Bronchial epithelial cell (primary cell): ENCODE measurements around the gene GPC5. TPM values are rescaled to one million over a fixed set of nuclear protein-coding genes. Genes with fewer than 3 reads are reported as not detected.

Experiments used
- DNase-seq: peaks from one replicate; pipeline ENCODE4 v3.0.0-alpha.2; 2010; ENCODE audit warnings: low read depth
- FAIRE-seq: peaks from 2 replicates; lab custom pipeline; 2011; peaks lifted over from hg19 to GRCh38; lab: Jason Lieb, UNC
- H3K27me3 ChIP-seq: 2 replicates; pipeline ENCODE4 v1.5.1; 2011; ENCODE audit warnings: low read length; ENCODE audit not compliant: control insufficient read depth, insufficient read depth
- H3K36me3 ChIP-seq: 2 replicates; pipeline ENCODE4 v1.5.1; 2011; ENCODE audit warnings: low read length; ENCODE audit not compliant: control insufficient read depth, insufficient read depth
- H3K4me3 ChIP-seq: 2 replicates; pipeline ENCODE4 v1.5.1; 2011; ENCODE audit warnings: mild to moderate bottlenecking, low read depth, low read length, control low read depth
- total RNA-seq: library from RNA; depleted of rRNA; stranded (reverse); fragments of >200 nt; gene quantifications from 2 replicates; pipeline ENCODE4 v1.2.1, GENCODE V29; 2014
- TF ChIP-seq, protein P1 (sequence below): IDR thresholded peaks from 2 replicates; pipeline ENCODE4 v1.5.1; 2011; ENCODE audit warnings: mild to moderate bottlenecking, moderate library complexity, low read length, control low read depth, inconsistent platforms; ENCODE audit not compliant: insufficient read depth, severe bottlenecking

Gene GPC5
- total RNA-seq, 1 donor from 2014 or later: 1.8 TPM

DNA sequence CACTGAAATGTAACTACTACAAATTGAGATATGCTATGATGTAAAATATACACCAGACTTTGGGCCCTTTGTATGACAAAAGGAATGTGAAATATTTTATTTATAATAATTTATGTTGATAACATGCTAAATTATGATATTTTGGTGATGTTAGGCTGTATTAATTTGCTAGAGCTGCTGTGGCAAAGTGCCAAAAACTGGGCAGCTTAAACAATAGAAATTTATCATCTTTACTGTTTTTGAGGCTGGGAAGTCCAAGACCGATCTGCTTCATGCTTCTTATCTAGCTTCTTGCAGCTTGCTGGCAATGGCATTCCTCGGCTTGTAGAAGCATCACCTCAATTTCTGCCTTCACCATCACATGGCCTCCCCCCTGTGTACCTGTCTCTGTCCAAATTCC lies 245.0 kb downstream of the GPC5 start:
- Histone ChIP-seq H3K4me3 (no peak overlapping the region), H3K36me3 (no peaks in the 10 kb centered on the region), H3K27me3 (no peaks in the 10 kb centered on the region)
- DNase-seq: no peak
- TF ChIP-seq, protein P1, sequence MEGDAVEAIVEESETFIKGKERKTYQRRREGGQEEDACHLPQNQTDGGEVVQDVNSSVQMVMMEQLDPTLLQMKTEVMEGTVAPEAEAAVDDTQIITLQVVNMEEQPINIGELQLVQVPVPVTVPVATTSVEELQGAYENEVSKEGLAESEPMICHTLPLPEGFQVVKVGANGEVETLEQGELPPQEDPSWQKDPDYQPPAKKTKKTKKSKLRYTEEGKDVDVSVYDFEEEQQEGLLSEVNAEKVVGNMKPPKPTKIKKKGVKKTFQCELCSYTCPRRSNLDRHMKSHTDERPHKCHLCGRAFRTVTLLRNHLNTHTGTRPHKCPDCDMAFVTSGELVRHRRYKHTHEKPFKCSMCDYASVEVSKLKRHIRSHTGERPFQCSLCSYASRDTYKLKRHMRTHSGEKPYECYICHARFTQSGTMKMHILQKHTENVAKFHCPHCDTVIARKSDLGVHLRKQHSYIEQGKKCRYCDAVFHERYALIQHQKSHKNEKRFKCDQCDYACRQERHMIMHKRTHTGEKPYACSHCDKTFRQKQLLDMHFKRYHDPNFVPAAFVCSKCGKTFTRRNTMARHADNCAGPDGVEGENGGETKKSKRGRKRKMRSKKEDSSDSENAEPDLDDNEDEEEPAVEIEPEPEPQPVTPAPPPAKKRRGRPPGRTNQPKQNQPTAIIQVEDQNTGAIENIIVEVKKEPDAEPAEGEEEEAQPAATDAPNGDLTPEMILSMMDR: no peak
- no peak for FAIRE-seq

DNA sequence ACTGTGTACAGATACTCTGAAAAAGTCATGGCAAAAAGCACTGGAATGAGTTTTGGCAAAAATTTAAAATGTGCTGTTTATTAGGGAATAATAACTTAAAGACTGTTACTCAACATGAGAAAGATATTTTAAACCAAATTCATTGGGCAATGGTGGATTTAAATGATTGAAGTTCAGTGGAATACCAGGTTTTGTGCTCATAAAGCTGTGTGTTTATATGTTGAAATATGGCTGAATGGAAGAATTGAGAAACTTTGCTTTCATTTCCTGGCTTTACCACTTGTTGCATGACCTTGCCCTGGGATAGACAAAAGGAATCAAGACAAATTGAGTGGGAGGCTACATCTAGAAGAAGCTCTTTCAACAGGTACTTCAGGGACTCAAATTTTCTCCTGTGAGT lies 246.4 kb downstream of the GPC5 start:
- H3K36me3 ChIP-seq: no peaks in the 10 kb centered on the region
- FAIRE-seq (no peak), DNase-seq (no peak)
- H3K27me3 ChIP-seq: no peaks in the 10 kb centered on the region
- H3K4me3 ChIP-seq: no peak overlapping the region
- TF ChIP-seq, protein P1: no peak

DNA sequence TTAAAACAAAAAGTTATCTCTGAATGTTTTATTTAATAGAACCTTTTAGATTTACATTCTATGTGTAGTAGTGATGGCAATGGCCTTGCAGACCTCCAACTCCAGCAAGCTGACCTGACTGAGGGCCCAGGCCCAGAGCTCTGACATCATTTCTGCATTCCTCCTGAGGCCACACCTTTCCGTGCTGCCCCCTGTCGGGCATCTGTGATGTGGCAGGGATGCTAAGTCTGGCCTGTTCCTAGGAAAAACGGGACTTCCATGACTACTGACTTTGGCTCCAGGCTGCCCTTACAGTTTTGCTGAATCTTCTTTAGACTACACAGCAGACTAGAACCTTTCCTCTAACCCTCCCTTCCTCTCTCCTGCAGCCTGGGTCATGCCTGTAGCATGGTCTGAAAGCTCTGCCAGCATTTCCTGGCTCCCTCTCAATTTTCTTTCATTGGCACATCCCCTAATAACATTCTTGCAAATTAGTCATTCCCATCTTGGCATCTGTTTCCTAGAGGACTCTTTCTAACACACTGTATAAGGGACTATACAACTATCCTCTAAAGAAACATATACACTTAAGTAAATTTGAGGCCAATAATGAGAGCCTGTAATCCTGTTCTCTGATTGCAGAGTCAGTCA lies 249.1 kb downstream of the GPC5 start:
- Histone ChIP-seq H3K27me3 (no peaks in the 10 kb centered on the region), H3K36me3 (no peaks in the 10 kb centered on the region), H3K4me3 (no peak overlapping the region)
- FAIRE-seq (no peak), DNase-seq (no peak)
- TF ChIP-seq, protein P1: no peak

DNA sequence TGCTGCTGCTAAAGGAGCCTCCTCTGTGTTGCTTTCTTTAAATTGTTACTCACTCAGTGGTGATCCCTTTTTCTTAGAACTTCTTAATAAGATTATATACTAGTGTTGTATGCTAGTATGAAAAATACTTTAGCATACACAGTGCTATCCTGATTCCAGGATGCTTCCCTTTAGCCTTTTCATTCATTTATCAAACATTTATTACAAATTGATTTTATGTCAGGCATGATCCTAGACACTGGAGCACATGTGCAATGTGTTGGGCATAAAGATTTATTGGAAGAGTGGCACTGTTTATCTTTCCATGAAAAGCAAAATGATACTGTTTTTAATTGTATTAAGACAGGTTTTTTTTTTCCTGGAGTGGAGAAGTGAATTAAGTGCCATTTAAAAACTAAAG lies 249.6 kb downstream of the GPC5 start:
- Histone ChIP-seq H3K4me3 (no peak overlapping the region), H3K36me3 (no peaks in the 10 kb centered on the region), H3K27me3 (no peaks in the 10 kb centered on the region)
- DNase-seq: no peak
- TF ChIP-seq, protein P1: no peak
- FAIRE-seq: no peak

DNA sequence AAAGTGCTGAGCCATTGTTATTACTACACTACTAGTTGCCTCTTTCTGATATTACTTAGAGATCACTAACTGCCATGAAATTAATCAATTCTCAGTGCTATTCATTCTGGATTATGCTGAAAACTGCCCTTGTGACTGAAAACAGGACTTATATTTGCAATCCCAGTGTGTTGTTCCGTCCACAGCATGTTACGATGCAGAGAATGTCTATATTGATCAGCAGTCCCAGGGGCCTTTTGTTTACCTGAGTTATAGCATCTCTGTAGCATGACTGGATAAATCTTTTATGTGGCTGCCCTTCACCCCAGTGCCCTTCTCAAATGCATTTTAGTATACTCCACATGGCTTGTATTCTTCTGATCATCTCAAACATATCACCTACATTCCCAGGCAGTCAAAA lies 251.0 kb downstream of the GPC5 start:
- Histone ChIP-seq H3K36me3 (no peaks in the 10 kb centered on the region), H3K4me3 (no peak overlapping the region), H3K27me3 (no peaks in the 10 kb centered on the region)
- no peak for DNase-seq
- TF ChIP-seq, protein P1: no peak
- FAIRE-seq: no peak
